Right lobe of liver (tissue), 6 donors: ENCODE results near the gene PNKP. TPM values are rescaled to one million over a fixed set of nuclear protein-coding genes. Genes with fewer than 3 reads are reported as not detected.

Experiments
- ATAC-seq, 4 donors: fragments of 200-7000 bp; cut with Tn5 transposase; one replicate each; pipeline ENCODE4 v1.9.1; 2020; ENCODE audit warnings: mild to moderate bottlenecking in 4 of 4, moderate library complexity in 4 of 4
- DNase-seq, 3 donors: peaks; one replicate each; pipeline ENCODE4 v3.0.0-alpha.2; 2020
- H3K27ac ChIP-seq, 3 donors: fragments of 200-600 bp; one replicate each; pipeline ENCODE4 v1.8.0; 2022
- H3K27me3 ChIP-seq, 2 donors: fragments of 200-600 bp; one replicate each; pipeline ENCODE4 v1.8.0; 2022
- H3K36me3 ChIP-seq, 4 donors: fragments of 200-600 bp; sonication (generic) in 1 of 4; one replicate each; pipeline versions ENCODE4 v1.5.1 to v1.8.0; 2017 to 2022; ENCODE audit warnings: control low read depth in 1 of 4
- H3K4me1 ChIP-seq, 4 donors: fragments of 200-600 bp; sonication (generic) in 1 of 4; one replicate each; pipeline versions ENCODE4 v1.5.1 to v1.8.0; 2017 to 2022; ENCODE audit warnings: control low read depth in 1 of 4
- H3K4me3 ChIP-seq, 3 donors: fragments of 200-600 bp; one replicate each; pipeline ENCODE4 v1.8.0; 2022
- H3K9me3 ChIP-seq, 4 donors: fragments of 200-600 bp; sonication (generic) in 1 of 4; one replicate each; pipeline versions ENCODE4 v1.5.1 to v1.8.0; 2017 to 2022; ENCODE audit warnings: control low read depth in 1 of 4
- POLR2A ChIP-seq: fragments of 450-650 bp; IDR thresholded peaks from one replicate; pipeline ENCODE4 v1.6.1; 2017; ENCODE audit warnings: antibody characterized with exemption, mild to moderate bottlenecking
- WGBS: methylation state at CpG from one replicate; pipeline ENCODE4 v1.1.6; 2018; ENCODE audit warnings: low coverage, low lambda C conversion rate; ENCODE audit not compliant: insufficient coverage; ENCODE audit errors: missing lambda C conversion rate; 5-methylcytosine and 5-hydroxymethylcytosine counted together
- intact Hi-C, 2 donors: fragments of 100-400 bp; cut with DNase I; formaldehyde crosslinking; loops; one replicate each; pipeline versions ENCODE4 v1.11.2 to v1.14.1; 2022
- long read RNA-seq: library from polyadenylated mRNA; unstranded; transcript quantifications from one replicate; pipeline ENCODE4 v2.0.0, GENCODE V29; 2019
- total RNA-seq, 6 experiments: library from RNA; depleted of rRNA in 2 of 6; stranded (reverse); fragments of >200 nt in 2 of 6; fragmentation: NEBNext Ultra II Directional in 3 of 6; extraction: Animal tissue kit (Norgen Biotek cat#: 25700) in 3 of 6; gene quantifications; one replicate each; pipeline versions ENCODE4 v1.1.0 to v1.2.4, GENCODE V29; 2016 to 2023
- TF ChIP-seq, protein P1 (sequence below), 4 donors: fragments of 200-600 bp in 3 of 4; fragments of 450-650 bp in 1 of 4; IDR thresholded peaks; one replicate each; pipeline versions ENCODE4 v1.5.1 to v1.8.0; 2016 to 2022; ENCODE audit warnings: antibody characterized with exemption in 4 of 4, mild to moderate bottlenecking in 2 of 4
- donor health status: DM: no; HTN: yes; CAD: no.
- donor health status: DM: no; HTN: no; CAD: no.
- donor health status: DM: no; HTN: no; CAD: no.
- donor health status: DM: no; HTN: yes; CAD: no.
- donor health status: DM: no; HTN: yes; CAD: no.

The PNKP gene
- total RNA-seq = 10 to 100 TPM; 21.0 to 37.5 (median 27.9) TPM
- long read RNA-seq, partial matches to known transcripts = 0 of 1 reads
- long read RNA-seq, other reads (novel, unspliced or antisense) = 1 of 1 reads

DNA sequence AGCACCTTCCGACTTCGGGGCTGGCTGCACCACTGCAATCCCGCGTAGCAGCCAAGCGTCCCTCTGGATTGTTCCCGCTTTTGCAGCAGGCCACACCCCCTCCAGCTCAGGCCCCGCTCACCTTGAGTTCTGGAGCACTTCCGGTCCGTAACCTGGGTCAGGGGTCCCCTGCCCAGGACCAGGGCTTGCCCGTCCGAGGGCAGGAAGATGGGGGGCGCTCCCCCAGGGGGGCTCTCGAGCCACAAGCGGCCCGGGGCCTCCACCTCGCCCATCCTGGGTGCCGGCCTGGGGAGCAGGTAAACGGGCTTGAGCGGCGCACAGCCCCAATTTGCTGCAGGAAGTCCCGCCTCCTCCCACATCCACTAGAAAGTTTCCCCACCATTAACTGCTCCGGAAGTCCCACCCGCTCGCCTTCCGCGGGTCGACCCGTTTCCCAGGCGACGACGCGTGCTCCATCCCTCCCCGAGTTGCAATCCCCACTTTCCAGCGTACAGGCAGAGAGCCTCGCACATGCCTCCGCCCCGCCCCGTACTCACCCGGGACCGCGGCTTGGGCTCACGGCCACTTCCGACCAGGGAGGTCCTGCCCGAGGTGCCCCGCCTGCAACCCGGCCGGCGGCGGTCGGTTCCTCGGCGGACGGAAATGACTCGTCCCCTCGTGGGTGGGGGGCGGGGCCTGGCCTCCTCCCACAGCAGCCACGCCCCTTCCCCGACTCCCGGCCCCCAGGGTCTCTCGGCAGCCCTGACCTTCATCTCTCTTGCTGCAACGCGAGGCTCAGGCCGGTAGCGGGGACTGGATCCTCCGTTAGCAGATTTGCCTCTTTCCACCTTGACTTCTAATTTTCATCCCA lies at the start of gene PNKP:
Gene PNKP, minus strand, starts transcription at position 644 of the 850 bp plus-strand sequence. Its CDS starts 372 bp downstream, at position 272.
- ATAC-seq (peak; percentile 60 to 67 (median 62)), DNase-seq (peak; percentile 91 to 93 (median 92))
- Histone ChIP-seq H3K4me3 (peak within 1 kb of the TSS; percentile 84 to 95 (median 88)), H3K9me3 (no peaks in the 10 kb centered on the region), H3K27me3 (no peaks in the 10 kb centered on the region), H3K27ac (peak within 1 kb of the TSS; percentile 46 to 87 (median 69)), H3K36me3 (peaks cover 0 to 4% (median 4%) of the 10 kb centered on the region in 4 donors), H3K4me1 (peaks cover 4 to 37% (median 17%) of the 10 kb centered on the region in 4 donors)
- 0% methylated on average over 40 of the region's 65 CpGs for WGBS
- peak; percentile 64 for TF ChIP-seq POLR2A
- TF ChIP-seq, protein P1, sequence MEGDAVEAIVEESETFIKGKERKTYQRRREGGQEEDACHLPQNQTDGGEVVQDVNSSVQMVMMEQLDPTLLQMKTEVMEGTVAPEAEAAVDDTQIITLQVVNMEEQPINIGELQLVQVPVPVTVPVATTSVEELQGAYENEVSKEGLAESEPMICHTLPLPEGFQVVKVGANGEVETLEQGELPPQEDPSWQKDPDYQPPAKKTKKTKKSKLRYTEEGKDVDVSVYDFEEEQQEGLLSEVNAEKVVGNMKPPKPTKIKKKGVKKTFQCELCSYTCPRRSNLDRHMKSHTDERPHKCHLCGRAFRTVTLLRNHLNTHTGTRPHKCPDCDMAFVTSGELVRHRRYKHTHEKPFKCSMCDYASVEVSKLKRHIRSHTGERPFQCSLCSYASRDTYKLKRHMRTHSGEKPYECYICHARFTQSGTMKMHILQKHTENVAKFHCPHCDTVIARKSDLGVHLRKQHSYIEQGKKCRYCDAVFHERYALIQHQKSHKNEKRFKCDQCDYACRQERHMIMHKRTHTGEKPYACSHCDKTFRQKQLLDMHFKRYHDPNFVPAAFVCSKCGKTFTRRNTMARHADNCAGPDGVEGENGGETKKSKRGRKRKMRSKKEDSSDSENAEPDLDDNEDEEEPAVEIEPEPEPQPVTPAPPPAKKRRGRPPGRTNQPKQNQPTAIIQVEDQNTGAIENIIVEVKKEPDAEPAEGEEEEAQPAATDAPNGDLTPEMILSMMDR (IDR thresholded peaks at IDR 0.05) = no peak
- intact Hi-C loops = no loop called here

DNA sequence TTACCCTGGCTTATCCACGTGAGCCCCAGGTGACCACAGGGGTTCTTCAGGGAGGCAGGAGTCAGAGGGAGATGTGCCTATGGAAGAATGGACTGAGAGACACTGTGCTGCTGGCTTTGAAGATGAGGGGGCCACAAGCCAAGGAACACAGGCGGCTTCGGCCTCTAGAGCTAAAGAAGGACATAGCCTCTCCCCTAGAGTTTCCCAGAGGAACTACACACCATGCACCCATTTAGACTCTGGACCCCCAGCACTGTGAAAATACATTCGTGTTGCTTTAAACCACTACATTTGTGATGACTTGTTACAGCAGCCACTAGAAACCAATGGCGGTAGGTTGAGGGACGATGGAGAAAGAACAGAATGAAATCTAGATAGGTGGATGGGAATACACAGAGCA lies 47.9 kb upstream of the PNKP start:
- no peaks in the 10 kb centered on the region for H3K9me3 ChIP-seq
- WGBS = 90% methylated on average over 4 of the region's 6 CpGs
- ATAC-seq (no peak), DNase-seq (no peak)
- TF ChIP-seq POLR2A = no peak
- TF ChIP-seq, protein P1 (IDR thresholded peaks at IDR 0.05) = no peak
- H3K4me3 ChIP-seq = no peak overlapping the region
- peaks cover 0 to 6% (median 0%) of the 10 kb centered on the region in 4 donors for H3K36me3 ChIP-seq
- H3K4me1 ChIP-seq = peaks cover 0 to 29% (median 11%) of the 10 kb centered on the region in 4 donors
- intact Hi-C loops = no loop called here
- H3K27ac ChIP-seq = no peak overlapping the region
- no peaks in the 10 kb centered on the region for H3K27me3 ChIP-seq

DNA sequence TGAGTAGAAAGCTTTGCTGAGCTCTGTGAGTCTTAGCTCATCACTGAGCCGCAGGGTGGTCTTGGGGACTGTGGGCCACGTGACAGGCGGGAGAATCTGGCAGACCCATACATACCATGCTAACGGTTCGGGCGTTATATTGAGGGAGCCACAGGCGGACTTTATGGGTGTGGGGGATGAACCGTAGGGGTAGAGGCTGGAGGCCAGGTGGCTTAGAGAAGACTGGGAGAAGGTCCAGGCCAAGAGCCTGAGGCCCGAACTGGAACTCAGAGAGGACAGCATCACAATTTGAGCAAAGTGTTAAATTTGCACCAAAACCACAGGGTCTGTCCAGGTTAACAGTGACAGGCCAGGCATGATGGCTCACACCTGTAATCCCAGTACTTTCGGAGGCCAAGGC lies 46.3 kb upstream of the PNKP start:
- Histone ChIP-seq H3K27me3 (no peaks in the 10 kb centered on the region), H3K36me3 (peaks cover 0 to 10% (median 0%) of the 10 kb centered on the region in 4 donors), H3K4me3 (no peak overlapping the region), H3K4me1 (peaks cover 0 to 29% (median 11%) of the 10 kb centered on the region in 4 donors), H3K9me3 (no peaks in the 10 kb centered on the region), H3K27ac (no peak overlapping the region)
- no peak for DNase-seq
- TF ChIP-seq, protein P1 (IDR thresholded peaks at IDR 0.05) = no peak
- no peak for TF ChIP-seq POLR2A
- no peak for ATAC-seq
- intact Hi-C loops = no loop called here
- WGBS = 94% methylated on average over 10 of the region's 10 CpGs

DNA sequence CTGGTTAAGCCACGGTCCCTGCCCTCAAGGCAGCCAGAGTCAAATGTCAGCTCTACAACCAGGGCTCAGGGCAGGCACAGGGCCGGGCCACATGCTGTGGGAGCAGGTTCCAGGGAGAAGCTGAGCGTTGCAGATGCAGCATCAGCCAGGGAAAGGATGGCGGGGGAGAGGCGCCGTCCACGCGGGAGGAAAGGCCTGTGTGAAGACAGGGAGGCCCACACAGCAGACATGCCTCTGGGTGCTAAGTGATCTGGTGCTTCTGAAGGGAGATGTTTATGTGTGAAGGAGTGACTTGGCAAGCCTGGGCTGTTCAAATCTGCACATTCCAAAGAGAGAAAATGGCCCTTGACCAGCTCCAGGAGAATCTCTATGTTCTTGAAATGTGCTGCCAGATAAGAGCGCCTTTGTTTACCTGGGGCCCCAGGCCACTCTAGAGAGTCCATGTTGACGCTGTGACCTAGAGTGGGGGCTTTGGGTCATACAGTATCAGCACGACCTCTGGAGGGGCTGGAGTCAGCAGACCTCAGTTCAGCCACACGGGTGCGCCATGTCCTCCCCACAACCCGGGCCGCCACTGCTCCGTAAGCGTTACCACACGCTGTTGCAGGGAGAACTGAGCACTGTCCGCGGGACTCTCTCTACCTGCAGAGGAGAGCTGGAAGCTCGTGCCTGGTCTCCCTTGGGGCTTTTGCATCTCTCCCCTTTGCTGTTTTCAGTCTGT lies 45.7 kb upstream of the PNKP start:
- 69% methylated on average over 10 of the region's 21 CpGs for WGBS
- Histone ChIP-seq H3K4me3 (no peak overlapping the region), H3K4me1 (peaks cover 0 to 28% (median 10%) of the 10 kb centered on the region in 4 donors), H3K27ac (no peak overlapping the region), H3K27me3 (no peaks in the 10 kb centered on the region), H3K36me3 (peaks cover 0 to 15% (median 2%) of the 10 kb centered on the region in 4 donors), H3K9me3 (no peaks in the 10 kb centered on the region)
- TF ChIP-seq, protein P1 (IDR thresholded peaks at IDR 0.05) = peak in 1 of 4 donors; percentile 11
- TF ChIP-seq POLR2A = no peak
- ATAC-seq = no peak
- no peak for DNase-seq
- intact Hi-C loops = no loop called here
